Inflammatory macrophage (primary cell): ENCODE data around the gene TMEM200B.
"Not testable (repeated sequence)": the region's sequence is repeated elsewhere in the genome, so short reads cannot be mapped to it uniquely, and the experiment has no call there.

Experiments
- DNase-seq, 2 donors: peaks; one replicate each; pipeline ENCODE4 v3.0.0-alpha.2; 2020 to 2022
- total RNA-seq, 18 experiments: gene quantifications; one replicate each; lab custom pipeline; 2026; ENCODE audit warnings: mixed read lengths in 6 of 18, inconsistent platforms in 2 of 18; lab: John Stamatoyannopoulos, UW

Gene TMEM200B
- 0 to 0.68 (median 0.09) reads per million in 18 experiments for total RNA-seq

- no peak for DNase-seq
These were observed at the start of gene TMEM200B for GRCh38 chr1:29123887-29124365. TSS of gene TMEM200B (minus strand) at chr1:29123903. CDS start at chr1:29121828, 2,075 bp downstream.

- DNase-seq, result no peak
These were observed 48.8 kb upstream of the TMEM200B start for GRCh38 chr1:29172415-29172939.

GRCh38 chr1:29171521-29171920 is 47.8 kb upstream of the TMEM200B start:
- no peak for DNase-seq

- DNase-seq, result no peak
These were observed 47.4 kb upstream of the TMEM200B start for GRCh38 chr1:29171089-29171488.

GRCh38 chr1:29169976-29170375 is 46.3 kb upstream of the TMEM200B start:
- no peak for DNase-seq

GRCh38 chr1:29167904-29168303 is 44.2 kb upstream of the TMEM200B start:
- no peak for DNase-seq

- no peak for DNase-seq
These were observed 42.7 kb upstream of the TMEM200B start for GRCh38 chr1:29166291-29166878.

GRCh38 chr1:29164588-29164987 is 40.9 kb upstream of the TMEM200B start:
- DNase-seq, result no peak

GRCh38 chr1:29162476-29163138 is 38.9 kb upstream of the TMEM200B start:
- DNase-seq, result no peak

- DNase-seq, result no peak
These were observed 38.3 kb upstream of the TMEM200B start for GRCh38 chr1:29162025-29162424.

- DNase-seq, result no peak
These were observed 36.1 kb upstream of the TMEM200B start for GRCh38 chr1:29159773-29160172.

- DNase-seq, result no peak
These were observed 33.5 kb upstream of the TMEM200B start for GRCh38 chr1:29157269-29157601.

- DNase-seq, result no peak
These were observed 33.0 kb upstream of the TMEM200B start for GRCh38 chr1:29156543-29157268.

GRCh38 chr1:29152046-29152805 is 28.5 kb upstream of the TMEM200B start:
- DNase-seq, result no peak

- DNase-seq, result not testable (repeated sequence)
These were observed 26.6 kb upstream of the TMEM200B start for GRCh38 chr1:29150346-29150745.

GRCh38 chr1:29148656-29149491 is 25.2 kb upstream of the TMEM200B start:
- DNase-seq, result no peak

- DNase-seq, result no peak
These were observed 22.2 kb upstream of the TMEM200B start for GRCh38 chr1:29145739-29146437.

- DNase-seq, result no peak
These were observed 20.5 kb upstream of the TMEM200B start for GRCh38 chr1:29144178-29144577.

- no peak for DNase-seq
These were observed 19.0 kb upstream of the TMEM200B start for GRCh38 chr1:29142714-29143113.

GRCh38 chr1:29136391-29136915 is 12.8 kb upstream of the TMEM200B start:
- DNase-seq, result no peak

GRCh38 chr1:29134695-29135028 is 11.0 kb upstream of the TMEM200B start:
- no peak for DNase-seq
